ENCODE measurements around the gene PAPPA2. TPM values are rescaled to one million over a fixed set of nuclear protein-coding genes. Genes with fewer than 3 reads are reported as not detected.

Gene PAPPA2
- total and polyA plus RNA-seq, 2 of the 8 experiments (the other 6 are each of a cell fraction or from before 2014, with no cell fraction given): 0.08 to 0.88 TPM

DNA sequence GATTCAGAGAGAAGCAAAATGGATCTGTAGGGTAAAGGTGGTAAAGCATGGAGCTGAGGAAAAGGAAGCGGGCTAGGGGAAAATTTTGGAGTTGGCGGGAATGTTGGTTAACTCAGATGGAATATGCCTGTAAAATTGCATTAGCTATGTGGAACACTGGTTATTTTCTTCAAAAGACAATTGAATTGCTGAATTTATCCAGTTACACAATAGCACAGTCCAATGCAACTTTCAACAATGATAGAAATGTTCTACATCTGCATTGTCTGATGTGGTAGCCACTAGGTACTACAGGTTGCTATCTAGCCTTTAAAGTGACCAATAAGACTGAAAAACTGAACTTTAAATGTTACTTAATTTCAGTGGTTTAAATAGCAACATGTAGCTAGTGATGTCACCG is 386.3 kb downstream of the PAPPA2 start:
- H3K4me2 ChIP-seq (ENCODE audit: insufficient read depth in 1 of 2, low read depth in 2 of 2, low read length in 2 of 2): no peak overlapping the region
- H3K4ac ChIP-seq (replicated peaks; ENCODE audit: insufficient read length, low read depth, low read length): no peak overlapping the region
- H3K18ac ChIP-seq (ENCODE audit: extremely low read depth, low read length): no peak overlapping the region
- H4K20me1 ChIP-seq (replicated peaks in 1 of 2; ENCODE audit: control insufficient read depth in 1 of 2, insufficient read depth in 2 of 2, low read length in 2 of 2): no peaks in the 10 kb centered on the region
- H3K23ac ChIP-seq (ENCODE audit: insufficient read length): no peak overlapping the region
- H3K27ac ChIP-seq (ENCODE audit: low read depth, low read length): no peak overlapping the region
- no peak overlapping the region for H2BK15ac ChIP-seq (ENCODE audit: low read length)
- H2BK120ac ChIP-seq (replicated peaks; ENCODE audit: low read depth, low read length): no peak overlapping the region
- H3K4me1 ChIP-seq (replicated peaks in 1 of 4; ENCODE audit: control insufficient read depth in 3 of 4, insufficient read depth in 4 of 4, low read length in 3 of 4): no peaks in the 10 kb centered on the region
- H3K9me3 ChIP-seq (ENCODE audit: insufficient read depth in 2 of 2, low read depth in 1 of 2, low read length in 1 of 2): no peaks in the 10 kb centered on the region
- no peaks in the 10 kb centered on the region for H3K79me2 ChIP-seq (ENCODE audit: control insufficient read depth in 1 of 2, insufficient read depth in 2 of 2, low read length in 2 of 2)
- H4K91ac ChIP-seq (replicated peaks; ENCODE audit: insufficient read length, low read length): no peak overlapping the region
- H2AFZ ChIP-seq (ENCODE audit: low read length): no peak overlapping the region
- H3K36me3 ChIP-seq (ENCODE audit: control insufficient read depth in 2 of 4, insufficient read depth in 4 of 4, low read length in 3 of 4): no peaks in the 10 kb centered on the region
- WGBS, 2 experiments (ENCODE audit: extremely low coverage in 1 of 2, insufficient coverage in 1 of 2, insufficient read length in 1 of 2, insufficient replicate concordance in 2 of 2, low coverage in 1 of 2, low lambda C conversion rate in 2 of 2, missing lambda C conversion rate in 1 of 2): 90% methylated on average over 3 of the region's 3 CpGs; no CpG with 5 or more reads in 1 of the 2 experiments
- no peak overlapping the region for H2BK5ac ChIP-seq (ENCODE audit: low read depth, low read length)
- H3K27me3 ChIP-seq (replicated peaks in 1 of 4; ENCODE audit: control insufficient read depth in 3 of 4, extremely low read depth in 1 of 4, insufficient read depth in 3 of 4, low read length in 3 of 4): no peaks in the 10 kb centered on the region
- no peak overlapping the region for H3K4me3 ChIP-seq (ENCODE audit: extremely low read depth in 1 of 4, insufficient read depth in 2 of 4, low read depth in 3 of 4, low read length in 4 of 4)
- H3K79me1 ChIP-seq (ENCODE audit: low read depth, low read length): no peaks in the 10 kb centered on the region
- H2AK5ac ChIP-seq (ENCODE audit: low read depth, low read length): no peak overlapping the region
- ChIA-PET CTCF (ENCODE audit: partially characterized antibody) (no interaction called here), POLR2A (ENCODE audit: partially characterized antibody) (no interaction called here)
- no peak overlapping the region for H2BK12ac ChIP-seq (ENCODE audit: low read depth, low read length)
- no peak overlapping the region for H3K14ac ChIP-seq (ENCODE audit: insufficient read length)
- no peak overlapping the region for H3K56ac ChIP-seq (replicated peaks; ENCODE audit: insufficient read length, low read depth, low read length)
- H4K5ac ChIP-seq (ENCODE audit: insufficient read length, low read depth, low read length): no peak overlapping the region
- no peak overlapping the region for H4K8ac ChIP-seq (ENCODE audit: extremely low read depth, insufficient read depth, low read length)
- H2BK20ac ChIP-seq (ENCODE audit: low read length): no peak overlapping the region
- FAIRE-seq: no peak
- no peaks in the 10 kb centered on the region for H3K23me2 ChIP-seq (ENCODE audit: low read depth, low read length)
- no peak for DNase-seq (ENCODE audit: low read depth in 1 of 2, low spot score in 2 of 2)
- H3K9ac ChIP-seq (replicated peaks in 1 of 4; ENCODE audit: extremely low read depth in 1 of 4, low read depth in 3 of 4, low read length in 3 of 4): no peak overlapping the region
- TF ChIP-seq KDM1A (IDR thresholded peaks at IDR 0.05; ENCODE audit: borderline replicate concordance, low read length): no peak
- TF ChIP-seq POU5F1 (IDR thresholded peaks at IDR 0.05; ENCODE audit: low read depth, low read length): no peak
- TF ChIP-seq TEAD4 (IDR thresholded peaks at IDR 0.05; ENCODE audit: low read depth, low read length): no peak
- no peak for TF ChIP-seq GTF2F1 (IDR thresholded peaks at IDR 0.05; ENCODE audit: borderline replicate concordance, low read depth, low read length)
- TF ChIP-seq HDAC2 (IDR thresholded peaks at IDR 0.05; ENCODE audit: borderline replicate concordance in 1 of 2, low read depth in 2 of 2, low read length in 2 of 2): no peak
- TF ChIP-seq, protein P1, sequence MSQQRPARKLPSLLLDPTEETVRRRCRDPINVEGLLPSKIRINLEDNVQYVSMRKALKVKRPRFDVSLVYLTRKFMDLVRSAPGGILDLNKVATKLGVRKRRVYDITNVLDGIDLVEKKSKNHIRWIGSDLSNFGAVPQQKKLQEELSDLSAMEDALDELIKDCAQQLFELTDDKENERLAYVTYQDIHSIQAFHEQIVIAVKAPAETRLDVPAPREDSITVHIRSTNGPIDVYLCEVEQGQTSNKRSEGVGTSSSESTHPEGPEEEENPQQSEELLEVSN (IDR thresholded peaks at IDR 0.05): no peak
- no peak for TF ChIP-seq CTBP2 (IDR thresholded peaks at IDR 0.05; ENCODE audit: borderline replicate concordance, insufficient read depth, insufficient read length, low read length)
- TF ChIP-seq JUN (IDR thresholded peaks at IDR 0.05; ENCODE audit: low read depth, low read length): no peak
- no peak for TF ChIP-seq BCL11A (IDR thresholded peaks at IDR 0.05; ENCODE audit: low read depth in 2 of 2, low read length in 2 of 2)
- no peak for TF ChIP-seq RXRA (IDR thresholded peaks at IDR 0.05; ENCODE audit: insufficient read depth, low read depth, low read length)
- TF ChIP-seq EP300 (IDR thresholded peaks at IDR 0.05; ENCODE audit: borderline replicate concordance in 1 of 2, low read depth in 2 of 2, low read length in 2 of 2): no peak
- no peak for TF ChIP-seq GABPA (IDR thresholded peaks at IDR 0.05; ENCODE audit: borderline replicate concordance, insufficient read depth, low read length)
- no peak for TF ChIP-seq TAF1 (IDR thresholded peaks at IDR 0.05; ENCODE audit: low read depth, low read length)
